Esophagus muscularis mucosa (tissue), 4 donors: Measurements from ENCODE around the gene SSC5D.

ENCODE experiments used
- EP300 ChIP-seq: sonication (generic); formaldehyde crosslinking; IDR thresholded peaks from one replicate; pipeline ENCODE4 v1.6.1; 2017; ENCODE audit warnings: antibody characterized with exemption
- POLR2A ChIP-seq: fragments of 450-650 bp; IDR thresholded peaks from one replicate; pipeline ENCODE4 v1.6.1; 2017; ENCODE audit warnings: antibody characterized with exemption, moderate library complexity, mild to moderate bottlenecking, low read depth
- POLR2AphosphoS5 ChIP-seq, 2 donors: sonication (generic); formaldehyde crosslinking; IDR thresholded peaks; one replicate each; pipeline ENCODE4 v1.6.1; 2017; ENCODE audit warnings: antibody characterized with exemption in 2 of 2
- TF ChIP-seq, protein P1 (sequence below), 3 experiments: fragments of 200-600 bp in 2 of 3; fragments of 450-650 bp in 1 of 3; sonication (generic) in 2 of 3; IDR thresholded peaks; one replicate each; pipeline ENCODE4 v1.5.1; 2017 to 2019; ENCODE audit warnings: antibody characterized with exemption in 3 of 3, mild to moderate bottlenecking in 2 of 3, moderate library complexity in 1 of 3

DNA sequence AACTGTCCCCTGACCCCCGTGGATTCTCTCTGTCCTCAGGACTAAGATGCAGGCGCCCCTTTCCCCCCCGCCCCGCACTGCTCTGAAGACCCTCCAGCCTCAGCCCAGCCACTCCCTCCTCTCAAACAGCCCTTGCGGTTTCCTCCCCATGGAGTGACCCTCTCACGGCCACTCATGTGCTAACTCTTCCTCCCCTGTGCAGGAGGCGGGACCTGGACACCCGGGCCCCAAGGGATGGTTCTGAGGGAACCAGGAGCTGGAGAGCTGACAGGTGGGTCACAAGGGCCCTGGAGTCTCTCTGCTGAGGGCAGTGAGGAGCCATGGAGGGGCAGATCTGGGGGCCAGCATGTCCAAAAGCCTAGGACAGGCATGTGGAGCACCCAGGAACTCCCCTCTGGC is 28.7 kb upstream of the SSC5D start:
- TF ChIP-seq, protein P1, sequence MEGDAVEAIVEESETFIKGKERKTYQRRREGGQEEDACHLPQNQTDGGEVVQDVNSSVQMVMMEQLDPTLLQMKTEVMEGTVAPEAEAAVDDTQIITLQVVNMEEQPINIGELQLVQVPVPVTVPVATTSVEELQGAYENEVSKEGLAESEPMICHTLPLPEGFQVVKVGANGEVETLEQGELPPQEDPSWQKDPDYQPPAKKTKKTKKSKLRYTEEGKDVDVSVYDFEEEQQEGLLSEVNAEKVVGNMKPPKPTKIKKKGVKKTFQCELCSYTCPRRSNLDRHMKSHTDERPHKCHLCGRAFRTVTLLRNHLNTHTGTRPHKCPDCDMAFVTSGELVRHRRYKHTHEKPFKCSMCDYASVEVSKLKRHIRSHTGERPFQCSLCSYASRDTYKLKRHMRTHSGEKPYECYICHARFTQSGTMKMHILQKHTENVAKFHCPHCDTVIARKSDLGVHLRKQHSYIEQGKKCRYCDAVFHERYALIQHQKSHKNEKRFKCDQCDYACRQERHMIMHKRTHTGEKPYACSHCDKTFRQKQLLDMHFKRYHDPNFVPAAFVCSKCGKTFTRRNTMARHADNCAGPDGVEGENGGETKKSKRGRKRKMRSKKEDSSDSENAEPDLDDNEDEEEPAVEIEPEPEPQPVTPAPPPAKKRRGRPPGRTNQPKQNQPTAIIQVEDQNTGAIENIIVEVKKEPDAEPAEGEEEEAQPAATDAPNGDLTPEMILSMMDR (IDR thresholded peaks at IDR 0.05), result no peak
- TF ChIP-seq POLR2AphosphoS5 (IDR thresholded peaks at IDR 0.05) (no peak), POLR2A (no peak), EP300 (no peak)
